ENCODE results near the gene CELF4.

- no peak for TF ChIP-seq POLR2AphosphoS5 (IDR thresholded peaks at IDR 0.05; ENCODE audit: low read depth)
- TF ChIP-seq, protein P1, sequence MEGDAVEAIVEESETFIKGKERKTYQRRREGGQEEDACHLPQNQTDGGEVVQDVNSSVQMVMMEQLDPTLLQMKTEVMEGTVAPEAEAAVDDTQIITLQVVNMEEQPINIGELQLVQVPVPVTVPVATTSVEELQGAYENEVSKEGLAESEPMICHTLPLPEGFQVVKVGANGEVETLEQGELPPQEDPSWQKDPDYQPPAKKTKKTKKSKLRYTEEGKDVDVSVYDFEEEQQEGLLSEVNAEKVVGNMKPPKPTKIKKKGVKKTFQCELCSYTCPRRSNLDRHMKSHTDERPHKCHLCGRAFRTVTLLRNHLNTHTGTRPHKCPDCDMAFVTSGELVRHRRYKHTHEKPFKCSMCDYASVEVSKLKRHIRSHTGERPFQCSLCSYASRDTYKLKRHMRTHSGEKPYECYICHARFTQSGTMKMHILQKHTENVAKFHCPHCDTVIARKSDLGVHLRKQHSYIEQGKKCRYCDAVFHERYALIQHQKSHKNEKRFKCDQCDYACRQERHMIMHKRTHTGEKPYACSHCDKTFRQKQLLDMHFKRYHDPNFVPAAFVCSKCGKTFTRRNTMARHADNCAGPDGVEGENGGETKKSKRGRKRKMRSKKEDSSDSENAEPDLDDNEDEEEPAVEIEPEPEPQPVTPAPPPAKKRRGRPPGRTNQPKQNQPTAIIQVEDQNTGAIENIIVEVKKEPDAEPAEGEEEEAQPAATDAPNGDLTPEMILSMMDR (IDR thresholded peaks at IDR 0.05; ENCODE audit: insufficient read depth, low read length) = no peak
- TF ChIP-seq GABPA (IDR thresholded peaks at IDR 0.05; ENCODE audit: low read depth) = no peak
- TF ChIP-seq REST (IDR thresholded peaks at IDR 0.05; ENCODE audit: insufficient replicate concordance, low read depth) = no peak
- TF ChIP-seq SPI1 (IDR thresholded peaks at IDR 0.05; ENCODE audit: borderline replicate concordance, low read depth) = no peak
These were observed 343.1 kb downstream of the CELF4 start for GRCh38 chr18:37222354-37222998.
